ENCODE measurements around the gene HEPHL1.

HEPHL1 gene

GRCh38 chr11:94023856-94024255 is 2.7 kb downstream of the HEPHL1 start:
- in situ Hi-C loops (cut with MboI; ENCODE audit: low sequenced_read_pairs), result no loop called here

- in situ Hi-C loops (cut with MboI; ENCODE audit: low sequenced_read_pairs), result no loop called here
Measured at GRCh38 chr11:94024547-94024946, 3.4 kb downstream of the HEPHL1 start.

DNA sequence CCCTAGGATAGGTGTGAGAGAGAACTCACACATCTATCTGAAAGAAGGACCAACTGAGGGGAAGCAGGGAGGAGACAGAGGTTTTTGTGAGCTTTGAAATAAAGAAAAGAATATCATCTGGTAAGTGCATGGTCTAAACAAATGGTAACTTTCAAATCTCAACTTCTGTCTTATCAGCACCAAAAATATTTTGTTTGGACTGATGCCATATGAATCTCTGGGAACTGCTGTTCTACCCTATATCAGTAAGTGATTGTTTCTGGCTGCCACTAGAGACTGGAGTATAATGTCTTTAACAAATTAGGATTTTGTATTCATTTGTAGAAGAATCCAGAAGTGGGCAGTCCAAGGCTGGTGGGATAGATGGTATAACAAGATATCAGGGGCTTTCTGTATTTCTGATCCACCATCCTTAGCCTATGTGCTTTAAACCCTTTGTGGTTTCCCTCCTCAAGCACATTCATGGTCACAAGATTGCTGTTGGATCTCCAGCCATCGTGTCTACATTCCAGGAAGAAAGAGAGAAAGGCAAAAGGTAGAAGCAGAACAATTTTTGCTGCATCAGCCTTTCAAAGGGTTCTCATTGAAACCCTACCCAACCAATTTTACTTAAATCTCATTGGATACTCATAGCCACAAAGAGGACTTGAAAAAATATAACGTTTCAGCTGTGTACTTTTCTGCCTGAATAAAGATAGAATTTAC is 4.7 kb downstream of the HEPHL1 start:
- in situ Hi-C loops (cut with MboI; ENCODE audit: low sequenced_read_pairs), result no loop called here

GRCh38 chr11:94027210-94027609 is 6.1 kb downstream of the HEPHL1 start:
- in situ Hi-C loops (cut with MboI; ENCODE audit: low sequenced_read_pairs), result no loop called here

- in situ Hi-C loops (cut with MboI; ENCODE audit: low sequenced_read_pairs), result no loop called here
Measured at GRCh38 chr11:94028436-94028835, 7.3 kb downstream of the HEPHL1 start.

- in situ Hi-C loops (cut with MboI; ENCODE audit: low sequenced_read_pairs), result no loop called here
Measured at GRCh38 chr11:94030059-94030458, 8.9 kb downstream of the HEPHL1 start.

- in situ Hi-C loops (cut with MboI; ENCODE audit: low sequenced_read_pairs), result no loop called here
Measured at GRCh38 chr11:94031625-94032024, 10.5 kb downstream of the HEPHL1 start.

DNA sequence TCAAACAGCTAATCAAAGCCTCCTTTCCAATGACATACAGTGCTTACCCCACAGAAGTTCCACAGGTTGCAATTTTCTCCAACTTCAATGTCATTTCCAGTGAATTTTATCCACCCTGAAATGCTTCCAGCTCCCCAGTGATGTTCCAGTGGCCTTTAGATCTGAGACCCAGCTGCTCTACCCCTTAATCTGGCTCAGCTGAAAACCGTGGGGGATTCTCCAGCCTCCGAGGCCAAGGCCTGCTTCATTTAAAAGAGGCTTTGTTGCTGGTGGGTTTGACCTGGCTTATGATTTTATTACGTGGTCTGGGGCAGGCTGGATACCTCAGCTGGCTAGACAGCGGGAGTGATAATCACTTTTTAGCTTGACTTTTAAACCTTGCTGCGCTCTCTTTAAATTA is 10.9 kb downstream of the HEPHL1 start:
- in situ Hi-C loops (cut with MboI; ENCODE audit: low sequenced_read_pairs), result no loop called here

DNA sequence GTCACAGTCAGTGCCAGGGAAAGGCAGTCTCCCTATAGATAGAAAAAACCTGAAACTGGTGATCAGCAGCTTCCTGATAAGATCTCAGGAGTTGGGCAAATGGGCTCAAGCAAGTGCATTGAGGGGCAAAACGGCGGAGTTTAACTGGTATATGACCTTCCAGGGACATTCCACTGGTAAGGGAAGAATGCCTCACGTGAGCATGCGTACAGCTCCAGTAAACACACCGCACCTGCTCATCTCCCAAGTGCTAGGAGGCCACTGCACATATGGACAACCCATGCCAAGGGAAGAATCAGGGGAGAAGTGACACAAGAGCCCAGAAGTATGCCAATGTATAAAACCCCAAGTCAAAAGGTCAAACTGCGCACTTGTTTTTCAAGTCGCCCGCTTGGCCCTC is 11.6 kb downstream of the HEPHL1 start:
- in situ Hi-C loops (cut with MboI; ENCODE audit: low sequenced_read_pairs), result no loop called here

DNA sequence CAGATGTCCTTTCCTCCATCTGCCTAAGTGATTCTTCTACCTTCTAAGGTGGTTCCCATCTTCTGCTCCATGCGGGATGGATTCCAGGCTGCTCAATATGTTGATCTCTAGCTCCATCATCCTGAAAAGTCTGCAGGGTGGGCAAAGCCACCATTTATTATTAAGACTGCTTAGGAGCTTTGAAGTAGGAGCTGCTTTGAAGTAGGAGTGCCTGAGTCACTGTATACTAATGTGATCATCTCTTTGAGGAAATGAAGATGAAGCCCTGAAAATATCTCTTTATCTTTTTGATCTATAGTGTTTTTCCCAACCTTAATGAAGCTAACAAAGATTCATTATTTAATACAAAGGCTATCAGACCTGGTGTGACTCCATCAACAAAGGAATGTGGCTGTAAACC is 13.1 kb downstream of the HEPHL1 start:
- in situ Hi-C loops (cut with MboI; ENCODE audit: low sequenced_read_pairs), result no loop called here

GRCh38 chr11:94036096-94036495 is 14.9 kb downstream of the HEPHL1 start:
- in situ Hi-C loops (cut with MboI; ENCODE audit: low sequenced_read_pairs), result no loop called here

DNA sequence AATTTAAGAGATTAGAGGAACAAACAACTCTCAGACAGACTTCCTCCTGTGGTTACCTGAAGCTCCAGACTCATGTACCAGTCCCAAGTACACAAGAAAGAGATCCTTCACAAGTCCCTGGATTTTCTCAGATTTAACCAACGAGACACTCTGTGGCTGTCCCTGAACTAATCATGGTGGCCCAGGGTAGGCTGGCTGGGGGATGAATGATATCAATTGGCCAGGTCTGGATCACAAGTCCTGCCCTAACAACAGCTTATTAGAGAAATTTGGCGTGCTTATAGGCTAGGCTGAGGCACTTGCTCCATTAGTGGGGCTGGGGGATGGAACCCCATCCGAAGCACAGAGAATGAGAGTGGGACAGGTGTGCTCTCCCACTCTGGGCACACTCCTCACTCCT is 22.1 kb downstream of the HEPHL1 start:
- in situ Hi-C loops (cut with MboI; ENCODE audit: low sequenced_read_pairs), result no loop called here

GRCh38 chr11:94046796-94047195 is 25.6 kb downstream of the HEPHL1 start:
- in situ Hi-C loops (cut with MboI; ENCODE audit: low sequenced_read_pairs), result no loop called here

DNA sequence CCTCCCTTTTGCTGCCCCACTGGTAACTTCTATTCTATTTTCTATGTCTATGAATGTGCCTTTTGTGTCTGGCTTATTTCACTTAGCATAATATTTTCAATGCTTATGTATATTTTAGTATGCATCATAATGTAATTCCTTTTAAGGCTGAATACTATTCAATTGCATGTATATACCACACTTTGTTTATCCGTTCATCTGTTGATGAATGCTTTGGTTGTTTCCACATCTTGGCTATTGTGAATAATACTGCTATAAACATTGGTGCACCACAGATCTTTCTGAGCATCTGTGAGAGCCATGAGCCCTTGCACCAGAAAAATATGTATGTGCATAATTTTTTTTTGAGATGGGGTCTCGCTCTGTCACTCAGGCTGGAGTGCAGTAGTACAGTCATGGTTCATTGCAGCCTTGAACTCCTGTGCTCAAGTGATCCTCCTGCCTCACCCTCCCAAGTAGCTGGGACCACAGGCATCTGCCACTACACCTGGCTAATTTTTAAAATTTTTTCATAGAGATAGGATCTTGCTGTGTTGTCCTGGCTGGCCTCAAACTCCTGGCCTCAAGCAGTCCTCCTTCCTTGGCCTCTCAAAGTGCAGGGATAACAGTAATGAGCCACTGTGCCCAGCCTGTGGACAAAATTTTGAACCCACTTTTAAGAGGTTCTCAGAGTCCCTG is 27.0 kb downstream of the HEPHL1 start:
- in situ Hi-C loops (cut with MboI; ENCODE audit: low sequenced_read_pairs), result no loop called here

DNA sequence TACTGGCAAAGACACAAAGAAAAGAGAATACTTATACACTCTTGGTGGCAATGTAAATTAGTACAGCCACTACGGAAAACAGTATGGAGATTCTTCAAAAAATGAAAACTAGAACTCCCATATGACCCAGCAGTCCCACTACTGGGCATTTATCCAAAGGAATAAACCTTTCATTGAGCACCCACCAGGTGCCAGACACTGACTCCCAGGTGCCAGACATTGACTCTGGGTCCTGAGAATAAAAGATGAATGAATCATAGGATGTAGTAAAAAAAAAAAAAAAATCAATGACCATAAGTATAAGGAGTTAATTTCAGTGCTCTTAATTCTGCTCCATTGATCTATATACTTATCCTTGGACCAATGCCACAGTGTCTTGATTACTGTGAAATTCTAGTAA is 28.2 kb downstream of the HEPHL1 start:
- in situ Hi-C loops (cut with MboI; ENCODE audit: low sequenced_read_pairs), result no loop called here

DNA sequence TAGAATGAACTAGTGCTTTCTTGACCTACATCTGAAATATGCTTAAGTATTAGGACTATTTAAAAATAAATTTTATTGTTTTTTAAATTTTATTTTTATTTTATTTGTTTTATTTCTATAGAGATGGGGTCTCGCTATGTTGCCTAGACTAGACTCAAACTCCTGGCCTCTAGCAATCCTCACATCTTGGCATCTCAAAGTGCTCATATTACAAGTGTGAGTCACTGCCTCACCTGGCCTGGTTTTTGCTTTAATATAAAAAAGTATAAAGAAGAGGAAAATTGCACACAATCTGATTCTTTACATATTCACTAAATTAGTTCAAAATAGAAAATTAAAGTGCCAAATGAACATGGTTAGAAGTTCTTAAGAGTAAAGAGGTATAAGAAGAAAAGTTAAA is 37.5 kb downstream of the HEPHL1 start:
- in situ Hi-C loops (cut with MboI; ENCODE audit: low sequenced_read_pairs), result no loop called here

- in situ Hi-C loops (cut with MboI; ENCODE audit: low sequenced_read_pairs), result no loop called here
Measured at GRCh38 chr11:94059065-94059464, 37.9 kb downstream of the HEPHL1 start.

DNA sequence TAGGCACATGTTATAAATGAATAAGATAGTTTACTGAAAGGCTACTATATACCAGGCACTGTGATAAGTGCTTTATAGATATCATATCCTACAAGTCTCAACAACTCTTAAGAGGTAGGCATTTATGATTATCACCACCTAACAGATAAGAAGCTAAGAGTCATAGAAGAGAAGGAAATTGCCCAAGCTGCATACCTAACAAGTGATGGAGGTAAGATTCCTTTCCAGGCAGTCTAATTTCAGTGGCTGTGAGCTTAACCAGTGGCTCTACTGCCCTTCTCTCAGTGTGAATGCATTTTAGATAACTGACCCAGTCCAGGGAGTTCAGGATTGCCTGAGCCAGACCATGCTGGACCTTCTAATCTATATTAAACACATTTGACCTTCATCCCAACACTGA is 39.2 kb downstream of the HEPHL1 start:
- in situ Hi-C loops (cut with MboI; ENCODE audit: low sequenced_read_pairs), result no loop called here

DNA sequence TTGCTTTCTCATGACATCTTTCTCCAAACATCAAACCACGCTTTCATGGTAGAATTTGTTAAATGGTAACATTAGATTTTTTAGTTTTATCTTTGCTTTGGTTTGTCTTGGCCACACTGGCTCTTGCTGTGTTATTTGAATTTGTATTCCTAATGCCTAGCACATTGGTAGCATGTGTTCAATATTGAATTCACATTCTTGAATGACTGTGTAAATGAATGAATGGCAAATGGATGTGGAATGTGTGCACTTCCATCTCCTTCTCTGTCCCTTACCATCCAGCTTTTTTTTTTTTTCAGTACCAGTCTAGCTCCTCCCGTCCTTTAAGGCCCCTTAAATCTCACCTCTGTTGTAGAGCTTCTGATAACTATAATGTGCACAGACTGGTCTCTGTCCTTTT is 41.2 kb downstream of the HEPHL1 start:
- in situ Hi-C loops (cut with MboI; ENCODE audit: low sequenced_read_pairs), result no loop called here

- in situ Hi-C loops (cut with MboI; ENCODE audit: low sequenced_read_pairs), result no loop called here
Measured at GRCh38 chr11:94066901-94067429, 45.8 kb downstream of the HEPHL1 start.

GRCh38 chr11:94068764-94069163 is 47.6 kb downstream of the HEPHL1 start:
- in situ Hi-C loops (cut with MboI; ENCODE audit: low sequenced_read_pairs), result no loop called here

DNA sequence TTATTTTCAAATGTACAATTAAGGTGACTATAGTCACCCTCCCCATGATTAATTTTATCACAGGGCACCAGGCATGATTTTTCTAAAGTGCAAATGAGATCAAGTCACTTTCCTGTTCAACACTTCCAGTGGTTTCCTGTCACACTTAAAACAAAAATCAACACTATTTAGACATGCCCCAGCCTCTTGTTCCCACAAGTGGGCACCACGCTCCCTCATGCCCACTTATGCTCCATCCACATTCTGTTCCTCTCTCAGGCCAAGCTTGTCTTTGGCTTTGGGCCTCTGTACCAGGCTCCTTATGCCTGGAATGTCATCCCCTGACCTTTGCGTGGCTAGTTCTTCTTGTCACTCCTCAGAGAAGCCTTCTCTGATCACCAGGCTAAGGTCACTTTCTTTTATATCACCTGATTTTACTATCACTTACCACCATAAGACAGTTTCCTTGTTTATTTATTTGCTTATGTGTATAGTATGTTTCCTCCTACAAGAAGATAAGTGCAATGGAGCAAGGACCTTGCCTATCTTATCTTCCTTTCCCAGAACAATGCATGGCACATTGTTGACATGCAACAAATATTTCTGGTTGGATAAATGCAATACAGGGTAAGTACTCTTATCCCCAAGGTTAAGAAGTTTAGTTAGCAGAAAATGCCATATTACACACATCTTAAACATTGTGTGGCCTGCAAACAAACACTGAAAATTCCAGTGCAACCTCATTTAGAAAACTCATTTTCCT is 56.6 kb downstream of the HEPHL1 start:
- in situ Hi-C loops (cut with MboI; ENCODE audit: low sequenced_read_pairs), result no loop called here

Measured in HL-60/S4 treated with phorbol 12-myristate 13-acetate at 8.2 ng/mL for 4 days and 3 days (cell line).